Stomach (tissue), 9 donors: ENCODE data around the gene TIAL1. TPM values are rescaled to one million over a fixed set of nuclear protein-coding genes. Genes with fewer than 3 reads are reported as not detected.
"Not testable (repeated sequence)": the region's sequence is repeated elsewhere in the genome, so short reads cannot be mapped to it uniquely, and the experiment has no call there.

ENCODE experiments used
- DNase-seq, 2 donors: peaks; one replicate each; pipeline versions ENCODE4 v3.0.0 to v3.0.0-alpha.2; 2013 to 2019
- H3K27ac ChIP-seq, 5 donors: fragments of 200-600 bp in 4 of 5; sonication (generic) in 4 of 5; one replicate each; pipeline ENCODE4 v1.5.1; 2013 to 2019; ENCODE audit warnings: mild to moderate bottlenecking in 1 of 5, moderate library complexity in 1 of 5
- H3K27me3 ChIP-seq, 3 donors: fragments of 200-600 bp; sonication (generic); one replicate each; pipeline ENCODE4 v1.5.1; 2017 to 2019; ENCODE audit warnings: mixed run types in 1 of 3
- H3K36me3 ChIP-seq, 4 donors: fragments of 200-600 bp; sonication (generic); 1 replicate in 3 of 4; 2 replicates in 1 of 4; pipeline ENCODE4 v1.5.1; 2016 to 2019
- H3K4me1 ChIP-seq, 4 donors: fragments of 200-600 bp; sonication (generic); one replicate each; pipeline ENCODE4 v1.5.1; 2016 to 2019
- H3K4me3 ChIP-seq, 4 donors: fragments of 200-600 bp; sonication (generic) in 3 of 4; one replicate each; pipeline ENCODE4 v1.5.1; 2016 to 2019; ENCODE audit warnings: mild to moderate bottlenecking in 1 of 4
- H3K9me3 ChIP-seq, 4 donors: fragments of 200-600 bp; sonication (generic); one replicate each; pipeline ENCODE4 v1.5.1; 2016 to 2019
- CTCF ChIP-seq, 7 experiments: fragments of 450-650 bp in 4 of 7; fragments of 200-600 bp in 3 of 7; sonication (generic) in 3 of 7; IDR thresholded peaks; one replicate each; pipeline ENCODE4 v1.5.1; 2016 to 2019; ENCODE audit warnings: antibody characterized with exemption in 7 of 7, control low read depth in 2 of 7, mild to moderate bottlenecking in 1 of 7
- EP300 ChIP-seq: sonication (generic); formaldehyde crosslinking; IDR thresholded peaks from one replicate; pipeline ENCODE4 v1.6.1; 2017; ENCODE audit warnings: antibody characterized with exemption
- POLR2A ChIP-seq, 4 donors: fragments of 450-650 bp; IDR thresholded peaks; one replicate each; pipeline ENCODE4 v1.6.1; 2016; ENCODE audit warnings: antibody characterized with exemption in 4 of 4, control low read depth in 2 of 4, mild to moderate bottlenecking in 1 of 4, moderate library complexity in 1 of 4
- POLR2AphosphoS5 ChIP-seq, 3 donors: sonication (generic); formaldehyde crosslinking; IDR thresholded peaks; one replicate each; pipeline ENCODE4 v1.6.1; 2016; ENCODE audit warnings: antibody characterized with exemption in 3 of 3
- WGBS, 5 donors: extraction: QIAGEN DNeasy Blood & Tissue Kit in 3 of 5; methylation state at CpG; one replicate each; pipeline versions ENCODE4 v1.1.5 to v1.1.7; 2013 to 2018; 5-methylcytosine and 5-hydroxymethylcytosine counted together
- intact Hi-C: fragments of 100-400 bp; cut with DNase I; formaldehyde crosslinking; loops from one replicate; pipeline ENCODE4 v1.15.1; 2023; ENCODE audit warnings: low total_unique reads
- polyA plus RNA-seq, 3 donors: library from polyadenylated mRNA; stranded (reverse); fragments of 200-250 nt; gene quantifications; one replicate each; pipeline ENCODE4 v1.2.3, GENCODE V29; 2013
- total RNA-seq, 5 donors: library from RNA; depleted of rRNA; stranded (reverse); fragments of >200 nt; gene quantifications; one replicate each; pipeline versions ENCODE4 v1.1.0 to v1.2.3, GENCODE V29; 2014 to 2016
- donor health status: healthy with polysubstance abuse.
- donor health status: Bipolar disorder and iron deficiency.
- donor health status: healthy.

TIAL1 gene
- total and polyA plus RNA-seq, 8 donors = 22.6 to 140 (median 43.7) TPM

GRCh38 chr10:119531067-119531466, 65.7 kb downstream of the TIAL1 start:
- Histone ChIP-seq H3K27me3 (no peaks in the 10 kb centered on the region), H3K4me1 (peaks cover 4 to 60% (median 31%) of the 10 kb centered on the region in 4 donors), H3K36me3 (no peaks in the 10 kb centered on the region), H3K9me3 (no peaks in the 10 kb centered on the region), H3K27ac (peak overlapping the region in 1 of 5 donors; percentile 15), H3K4me3 (no peak overlapping the region)
- 33 to 47% (median 43%) methylated on average over 1 of the region's 1 CpG for WGBS, 5 donors
- DNase-seq = no peak
- intact Hi-C loops = no loop called here
- TF ChIP-seq POLR2AphosphoS5 (IDR thresholded peaks at IDR 0.05) (no peak), POLR2A (IDR thresholded peaks at IDR 0.05) (no peak), CTCF (IDR thresholded peaks at IDR 0.05) (no peak), EP300 (no peak)

DNA sequence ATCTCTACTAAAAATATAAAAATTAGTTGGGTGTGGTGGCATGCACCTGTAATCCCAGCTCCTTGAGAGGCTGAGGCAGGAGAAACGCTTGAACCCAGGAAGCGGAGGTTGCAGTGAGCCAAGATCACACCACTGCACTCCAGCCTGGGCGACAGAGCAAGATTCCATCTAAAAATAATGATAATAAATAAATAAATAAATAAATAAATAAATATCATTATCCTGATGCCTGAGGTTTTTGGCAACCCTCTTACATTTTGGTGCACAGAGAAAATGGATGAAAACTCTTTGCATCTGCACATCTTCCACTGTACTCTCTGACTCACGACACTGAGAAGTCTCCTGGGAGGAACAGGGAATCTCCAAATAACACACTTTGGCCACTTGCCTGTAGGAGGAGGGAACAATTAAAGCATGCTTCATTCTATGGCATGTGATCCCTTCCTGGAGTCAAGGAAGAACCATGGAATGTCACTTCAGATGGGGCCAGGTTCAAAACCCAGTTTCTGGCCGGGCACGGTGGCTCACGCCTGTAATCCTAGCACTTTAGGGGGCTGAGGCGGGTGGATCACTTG, 68.0 kb downstream of the TIAL1 start:
- H3K27ac ChIP-seq, intact Hi-C loops, H3K4me3 ChIP-seq, H3K27me3 ChIP-seq, DNase-seq, H3K9me3 ChIP-seq: not testable (repeated sequence)
- H3K4me1 ChIP-seq = peaks cover 4 to 51% (median 25%) of the 10 kb centered on the region in 4 donors
- WGBS, 5 donors = 70 to 84% (median 78%) methylated on average over 8 of the region's 8 CpGs
- H3K36me3 ChIP-seq = peaks cover 0 to 20% (median 18%) of the 10 kb centered on the region in 4 donors

- peak in 1 of 2 donors; percentile 37 for DNase-seq
- Histone ChIP-seq H3K27ac (no peak overlapping the region), H3K4me3 (no peak overlapping the region), H3K4me1 (peaks cover 4 to 47% (median 18%) of the 10 kb centered on the region in 4 donors), H3K36me3 (peaks cover 0 to 35% (median 28%) of the 10 kb centered on the region in 4 donors), H3K9me3 (no peaks in the 10 kb centered on the region), H3K27me3 (no peaks in the 10 kb centered on the region)
- WGBS, 5 donors = 72 to 78% (median 76%) methylated on average over 17 to 18 of the region's 18 CpGs
- intact Hi-C loops = no loop called here
- TF ChIP-seq EP300 (no peak), CTCF (IDR thresholded peaks at IDR 0.05) (peak in 1 of 7 experiments; percentile 12)
Observed at GRCh38 chr10:119526621-119527592, 69.9 kb downstream of the TIAL1 start.

- TF ChIP-seq CTCF (IDR thresholded peaks at IDR 0.05) (no peak), POLR2AphosphoS5 (IDR thresholded peaks at IDR 0.05) (no peak), POLR2A (IDR thresholded peaks at IDR 0.05) (no peak), EP300 (no peak)
- intact Hi-C loops = no loop called here
- Histone ChIP-seq H3K4me3 (no peak overlapping the region), H3K27me3 (no peaks in the 10 kb centered on the region), H3K27ac (no peak overlapping the region), H3K9me3 (no peaks in the 10 kb centered on the region), H3K36me3 (peaks cover 0 to 35% (median 28%) of the 10 kb centered on the region in 4 donors), H3K4me1 (peaks cover 4 to 40% (median 14%) of the 10 kb centered on the region in 4 donors)
- WGBS, 5 donors = 76 to 86% (median 79%) methylated on average over 1 of the region's 1 CpG
- no peak for DNase-seq
Observed at GRCh38 chr10:119526149-119526548, 70.6 kb downstream of the TIAL1 start.
